GM11168 (cell line): ENCODE results near the gene ATP6V0B.

Experiments
- in situ Hi-C: fragments of 300-500 bp; cut with MboI; formaldehyde crosslinking; loops from one replicate; pipeline ENCODE4 v1.12.0; 2022; ENCODE audit warnings: low sequenced_read_pairs; ENCODE audit not compliant: unreplicated experiment

Gene ATP6V0B

DNA sequence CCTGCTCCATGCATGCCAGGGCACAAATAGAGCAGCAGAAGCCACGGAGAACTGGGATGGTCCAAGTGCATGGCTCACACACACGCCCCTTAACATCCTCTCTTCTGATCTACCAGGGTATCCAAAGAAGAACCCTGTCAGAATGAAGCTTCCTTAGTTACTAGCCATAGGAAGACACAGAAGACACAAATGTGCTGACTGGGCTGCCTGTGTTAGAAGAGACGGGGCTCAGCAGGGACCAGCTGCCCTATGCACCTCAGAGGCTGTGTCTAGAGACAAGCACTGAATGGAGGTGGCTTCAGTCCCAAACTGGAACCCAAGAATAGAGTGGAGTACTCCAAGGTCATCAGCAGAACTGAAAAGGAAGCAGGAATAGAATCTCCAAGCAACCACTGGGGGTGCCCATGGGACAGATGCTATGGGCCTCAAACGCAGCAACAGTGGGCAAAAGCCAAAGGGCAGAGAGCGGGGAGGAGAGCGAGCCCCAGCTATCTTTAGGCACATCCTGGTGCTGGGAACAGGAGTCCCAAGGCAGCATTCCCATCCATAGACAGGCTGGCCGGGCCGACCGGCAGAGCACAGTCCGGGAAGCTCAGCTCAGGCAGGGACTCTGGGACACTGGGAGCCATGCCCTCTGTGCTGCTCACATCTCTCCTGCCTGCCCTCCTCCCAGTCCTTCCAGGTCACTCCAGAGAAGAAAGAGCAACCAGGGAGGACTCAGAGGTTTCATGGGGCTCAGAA is 47.0 kb downstream of the ATP6V0B start:
- in situ Hi-C loops, result no loop called here

DNA sequence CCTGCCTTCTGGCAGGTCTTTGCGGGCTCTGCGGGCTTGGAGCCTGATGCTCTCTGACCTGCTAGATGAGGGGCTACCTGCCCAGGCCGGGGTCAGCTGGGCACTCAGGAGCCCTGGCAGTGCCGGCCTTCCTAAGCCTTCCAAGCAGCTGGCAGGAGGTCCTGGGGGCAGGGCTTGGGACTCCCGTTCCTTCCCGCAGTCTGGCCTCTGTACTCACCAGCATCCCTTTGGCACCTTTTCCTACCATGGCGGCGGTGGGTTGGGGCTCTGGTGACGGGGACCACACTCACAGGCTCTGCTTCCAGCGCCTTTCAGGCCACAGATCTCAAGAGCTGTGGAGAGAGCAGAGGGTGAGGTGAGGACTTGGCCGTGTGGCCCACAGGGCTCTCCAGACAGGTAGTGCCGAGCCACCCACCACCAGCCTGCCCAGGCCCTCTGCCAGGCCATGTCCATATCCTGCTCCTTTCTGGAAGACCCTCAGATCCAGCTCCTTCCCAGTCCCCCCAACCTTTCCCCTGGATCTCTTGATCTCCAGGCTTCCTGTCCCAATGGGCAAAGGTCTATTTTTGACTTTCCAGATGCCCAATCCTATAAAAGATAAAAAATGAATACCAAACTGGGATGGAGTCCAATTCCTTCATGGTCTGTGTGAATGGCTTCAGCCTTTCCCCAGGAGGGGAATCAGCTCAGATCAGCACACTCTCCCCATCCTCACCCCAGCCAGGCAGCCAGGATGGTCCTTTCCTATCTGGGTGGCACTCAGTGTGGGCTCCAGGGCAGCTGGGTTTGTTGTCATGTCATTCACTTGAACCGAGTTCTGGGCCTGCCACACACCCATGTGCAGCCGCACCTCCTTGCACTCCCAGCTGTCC is 49.5 kb downstream of the ATP6V0B start:
- in situ Hi-C loops, result no loop called here

DNA sequence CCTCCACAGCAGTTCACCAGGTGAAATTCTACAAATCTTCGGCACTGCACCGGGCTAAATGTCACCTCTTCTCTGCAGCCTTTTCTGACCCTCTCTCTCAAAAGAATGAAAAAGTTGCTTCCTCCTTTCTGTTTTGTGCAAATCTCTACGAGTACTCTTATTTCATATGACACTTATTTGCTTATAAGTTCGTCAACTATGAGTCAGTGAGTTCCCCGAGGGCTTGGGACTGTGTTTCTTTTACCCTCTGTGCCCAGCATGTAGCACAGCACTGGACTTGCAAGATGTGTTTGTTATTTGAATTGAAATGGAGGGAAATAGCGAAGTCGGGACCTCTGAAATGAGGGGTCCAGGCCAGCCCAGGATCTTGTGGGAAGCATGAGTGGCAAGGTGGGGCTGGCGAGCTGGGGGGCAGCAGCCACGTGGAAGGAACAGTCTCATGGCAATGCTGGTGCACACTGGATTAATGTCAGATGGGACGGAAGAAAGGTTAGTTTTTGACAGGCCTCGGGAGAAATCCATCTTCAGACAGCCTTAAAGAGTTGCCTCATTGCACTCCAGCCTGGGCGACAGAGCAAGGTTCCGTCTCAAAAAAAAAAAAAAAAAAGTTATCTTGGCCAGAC is 50.3 kb downstream of the ATP6V0B start:
- in situ Hi-C loops, result no loop called here

DNA sequence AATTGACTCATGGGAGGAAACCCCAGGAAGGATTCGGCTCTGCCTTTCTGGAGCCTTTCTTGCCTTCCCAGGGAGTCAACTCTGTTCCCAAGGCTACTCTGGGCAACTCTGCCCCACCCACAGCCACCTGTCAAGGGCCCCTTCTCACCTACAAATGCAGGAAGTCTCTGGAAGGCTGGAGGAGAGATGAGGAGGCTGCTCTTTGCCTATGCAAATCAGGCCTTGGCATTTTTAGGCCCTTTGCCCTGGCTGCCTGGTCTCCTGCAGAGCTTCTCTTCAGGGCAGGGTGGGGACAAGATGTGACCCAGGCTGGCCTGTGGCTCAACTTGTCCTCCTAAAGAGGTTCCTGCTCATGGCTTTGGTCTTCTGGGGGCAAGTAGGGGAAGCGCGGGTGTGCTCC is 51.1 kb downstream of the ATP6V0B start:
- in situ Hi-C loops, result no loop called here

DNA sequence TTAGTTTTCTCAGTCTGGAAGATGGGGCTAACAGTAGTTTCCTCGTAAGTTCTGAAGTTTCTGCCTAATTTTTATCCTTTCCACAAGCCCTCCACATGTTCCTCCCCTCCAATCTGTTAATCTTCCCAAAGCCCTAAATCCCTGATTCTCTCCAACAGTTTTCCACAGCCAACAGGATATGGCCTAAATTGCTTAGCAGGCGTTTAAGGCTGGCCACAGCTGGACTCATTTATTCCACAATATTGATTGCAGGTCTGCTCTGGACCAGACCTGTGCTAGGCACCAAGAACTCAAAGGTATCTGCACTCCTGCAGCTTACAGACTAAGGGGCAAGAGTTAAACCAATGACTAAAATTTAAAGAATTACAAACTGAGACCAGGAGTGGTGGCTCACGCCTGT is 52.6 kb downstream of the ATP6V0B start:
- in situ Hi-C loops, result no loop called here
